SHP77 treated with DMSO at 0.1 percent for 48 hours (cell line): ENCODE data around the gene METTL25.

Experiments
- DNase-seq: peaks from one replicate; lab custom pipeline; 2025; lab: John Stamatoyannopoulos, UW

The METTL25 gene

DNA sequence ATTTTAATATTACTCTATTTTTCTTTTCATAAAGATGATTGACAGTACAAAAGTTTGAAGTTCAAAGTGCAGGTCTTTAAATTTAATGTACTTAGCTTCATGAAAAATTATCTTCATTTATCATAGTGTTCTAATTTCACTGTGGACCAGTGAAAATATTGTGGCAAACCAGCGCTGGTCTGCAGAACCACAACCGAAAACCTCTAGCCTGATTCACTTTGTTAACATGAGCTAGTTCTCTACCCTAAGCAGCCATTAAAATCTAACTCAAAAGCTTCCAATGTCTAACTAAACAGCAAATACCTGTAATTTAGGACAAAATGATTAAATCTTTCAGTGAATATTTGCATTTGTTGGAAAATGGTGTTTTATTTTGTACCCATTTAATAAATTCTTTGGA is 167.3 kb downstream of the METTL25 start:
- no peak for DNase-seq

DNA sequence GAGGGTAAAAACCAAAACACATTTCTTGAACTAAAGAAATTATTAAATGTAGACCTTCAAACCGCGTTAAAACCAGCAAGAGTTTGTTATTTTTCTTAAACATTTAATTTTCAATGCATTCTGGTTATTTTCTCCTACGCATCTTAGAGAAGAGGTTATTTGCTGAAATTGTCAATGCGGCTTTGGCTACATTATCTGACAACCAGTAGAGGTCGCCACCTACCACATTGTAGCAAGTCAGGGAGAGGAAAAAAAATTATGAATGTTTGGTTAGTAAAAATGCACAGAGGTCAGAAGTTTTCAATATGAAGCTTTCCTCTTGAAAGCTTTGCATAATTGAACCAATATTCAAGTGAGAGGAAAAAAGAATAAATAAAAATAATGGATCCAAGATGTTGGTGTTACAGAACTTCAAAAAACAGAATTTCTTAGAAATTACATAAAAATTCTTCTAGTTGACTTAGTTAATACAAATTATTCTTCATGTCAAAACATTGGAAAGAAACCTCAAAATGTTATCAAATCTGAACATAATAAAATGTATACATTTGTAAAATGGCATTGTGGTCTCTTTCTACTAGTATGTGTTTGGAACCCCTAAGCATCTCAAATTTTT is 168.9 kb downstream of the METTL25 start:
- peak; percentile 61 for DNase-seq
